CD4-positive, alpha-beta T cell treated with Interleukin-15 for 4 hours (primary cell): ENCODE data around the gene SUGCT.
"Not testable (repeated sequence)": the region's sequence is repeated elsewhere in the genome, so short reads cannot be mapped to it uniquely, and the experiment has no call there.

Source experiments
- DNase-seq: peaks from one replicate; pipeline ENCODE4 v3.0.0-alpha.2; 2020; ENCODE audit warnings: low spot score

The SUGCT gene

GRCh38 chr7:40200791-40201190, 66.0 kb downstream of the SUGCT start:
- no peak for DNase-seq

DNA sequence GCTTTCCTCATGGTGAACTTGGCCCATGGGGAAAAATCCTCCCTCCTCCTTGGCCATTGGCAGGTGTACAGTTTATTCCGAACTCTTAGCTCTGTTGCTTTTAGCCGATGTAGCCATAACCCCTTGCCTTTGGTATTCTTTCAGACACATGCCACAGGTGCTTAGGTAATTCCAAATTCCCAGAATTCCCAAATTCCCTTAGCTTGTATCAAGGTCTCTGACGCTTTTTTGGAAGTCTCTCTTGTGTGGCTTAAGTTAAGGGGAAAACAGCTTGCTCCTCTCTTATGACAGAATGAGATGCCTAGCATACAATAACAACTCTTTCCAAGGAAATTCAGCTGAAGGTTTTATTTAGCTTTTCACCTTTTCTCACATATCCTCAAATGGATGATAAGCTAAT, 68.0 kb downstream of the SUGCT start:
- DNase-seq = no peak

DNA sequence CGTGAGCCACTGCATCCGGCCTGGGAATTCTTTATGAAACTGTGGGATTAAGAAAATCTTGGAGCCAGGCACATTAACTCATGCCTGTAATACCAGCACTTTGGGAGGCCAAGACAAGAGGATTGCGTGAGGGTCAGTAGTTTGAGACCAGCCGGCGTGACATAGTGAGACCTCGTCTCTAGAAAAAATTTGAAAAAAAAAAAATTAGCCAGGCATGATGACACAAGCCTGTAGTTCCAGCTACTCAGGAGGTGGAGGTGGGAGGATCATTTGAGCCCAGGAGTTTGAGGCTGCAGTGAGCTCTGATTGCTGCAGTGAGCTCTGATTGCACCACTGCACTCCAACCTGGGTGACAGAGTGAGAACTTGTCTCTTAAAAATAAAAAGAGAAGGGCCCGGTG, 69.8 kb downstream of the SUGCT start:
- DNase-seq = no peak

DNA sequence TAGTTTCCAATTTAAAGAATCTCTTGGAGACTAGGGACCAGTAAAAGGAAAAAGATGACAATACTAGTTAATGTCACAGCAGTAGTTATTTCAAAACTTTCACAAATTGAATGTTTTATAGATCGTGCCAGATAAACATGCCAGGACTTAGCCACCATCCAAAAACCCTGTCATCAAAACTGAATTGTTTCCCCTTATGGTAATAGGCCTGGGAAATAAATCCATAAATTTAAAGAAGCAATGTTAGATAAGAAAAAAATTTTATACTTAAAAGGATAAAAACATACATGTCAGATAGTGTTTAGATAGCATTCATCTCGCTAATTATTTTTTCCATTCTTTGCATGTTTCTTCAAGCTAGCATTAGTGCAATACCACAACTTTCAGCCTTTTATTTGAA, 71.2 kb downstream of the SUGCT start:
- DNase-seq = no peak

DNA sequence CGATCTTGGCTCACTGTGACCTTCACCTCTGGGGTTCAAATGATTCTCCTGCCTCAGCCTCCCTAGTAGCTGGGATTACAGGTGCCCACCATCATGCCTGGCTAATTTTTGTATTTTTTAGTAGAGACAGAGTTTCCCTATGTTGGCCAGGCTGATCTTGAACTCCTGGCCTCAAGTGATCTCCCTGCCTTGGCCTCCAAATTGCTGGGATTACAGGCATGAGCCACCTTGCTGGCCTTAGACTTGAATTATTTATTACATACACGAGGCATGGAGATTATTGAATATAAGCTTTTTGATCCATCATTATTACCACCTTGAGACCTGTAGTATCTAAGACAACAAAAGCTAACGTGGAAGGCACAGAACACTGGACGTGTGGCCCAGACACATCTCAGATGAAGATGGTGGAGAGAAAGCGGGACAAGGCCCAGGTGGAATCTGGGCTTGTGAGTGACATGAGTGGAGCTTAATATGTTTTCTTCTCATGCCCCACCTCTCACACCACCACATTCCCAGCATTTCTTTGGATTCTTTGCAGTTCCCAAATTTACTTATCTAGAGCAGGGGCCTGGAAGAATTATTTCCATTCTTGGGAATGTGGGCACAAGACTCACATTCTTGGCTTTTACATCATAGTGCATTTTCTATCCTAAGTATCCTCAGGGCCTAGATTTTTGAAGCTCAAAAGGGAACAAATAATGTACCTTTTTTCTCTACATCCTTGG, 76.6 kb downstream of the SUGCT start:
- no peak for DNase-seq

DNA sequence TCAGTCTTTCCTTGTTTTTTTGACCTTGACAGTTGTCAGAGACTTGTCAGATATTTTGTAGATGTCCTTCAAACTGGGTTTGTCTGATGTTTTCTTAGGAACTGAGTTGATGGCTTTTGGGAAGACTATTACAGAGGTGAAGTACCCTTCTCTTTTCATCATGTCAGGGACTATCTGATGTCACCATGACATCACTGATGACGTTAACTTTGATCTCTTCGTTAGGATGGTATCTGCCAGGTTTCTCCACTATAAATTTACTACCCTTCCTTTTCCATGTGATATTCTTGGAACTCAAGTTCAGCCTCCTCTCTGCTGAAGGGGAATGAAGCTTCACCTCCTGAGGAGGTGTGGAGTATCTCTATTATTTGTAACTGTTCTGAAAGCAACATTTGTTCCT, 78.5 kb downstream of the SUGCT start:
- no peak for DNase-seq

DNA sequence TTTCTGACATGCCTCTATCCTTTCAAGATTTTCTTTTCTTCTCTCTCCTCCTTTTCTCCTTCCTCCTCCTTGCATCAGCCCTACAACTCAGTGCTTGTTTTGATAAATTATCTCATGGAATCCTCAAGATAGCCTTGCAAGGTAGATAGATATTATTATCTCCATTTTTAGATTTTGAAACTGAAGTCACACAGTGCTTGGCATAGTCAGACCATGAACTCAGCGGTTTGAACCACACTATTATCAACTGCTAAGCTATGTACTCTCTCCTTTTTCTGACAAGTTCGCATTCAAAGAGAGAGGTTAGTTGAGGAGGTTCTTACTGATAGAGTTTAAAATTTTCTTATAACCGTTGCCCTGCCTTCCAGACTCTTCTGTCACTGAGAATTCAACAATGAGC, 79.1 kb downstream of the SUGCT start:
- DNase-seq = no peak

GRCh38 chr7:40218612-40219011, 83.8 kb downstream of the SUGCT start:
- DNase-seq = not testable (repeated sequence)

DNA sequence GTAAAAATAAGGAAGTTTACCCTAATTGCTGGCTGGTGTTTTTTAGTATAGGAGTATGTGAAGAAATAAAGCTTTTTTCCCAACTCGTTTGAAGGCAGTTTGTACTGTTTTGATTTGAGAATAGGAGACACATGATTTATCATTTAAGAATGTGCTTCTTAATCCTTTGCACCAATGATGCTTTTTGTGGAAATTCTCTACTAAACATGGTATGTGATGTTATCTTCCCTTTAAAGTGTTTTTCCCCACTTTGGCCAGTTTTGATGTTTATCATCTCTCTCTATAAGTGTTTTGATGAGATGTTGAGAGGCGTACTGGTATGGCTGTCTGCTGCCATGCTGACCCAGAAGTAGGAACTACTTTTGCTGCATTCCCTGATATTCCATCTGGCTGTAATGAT, 85.1 kb downstream of the SUGCT start:
- DNase-seq = no peak

DNA sequence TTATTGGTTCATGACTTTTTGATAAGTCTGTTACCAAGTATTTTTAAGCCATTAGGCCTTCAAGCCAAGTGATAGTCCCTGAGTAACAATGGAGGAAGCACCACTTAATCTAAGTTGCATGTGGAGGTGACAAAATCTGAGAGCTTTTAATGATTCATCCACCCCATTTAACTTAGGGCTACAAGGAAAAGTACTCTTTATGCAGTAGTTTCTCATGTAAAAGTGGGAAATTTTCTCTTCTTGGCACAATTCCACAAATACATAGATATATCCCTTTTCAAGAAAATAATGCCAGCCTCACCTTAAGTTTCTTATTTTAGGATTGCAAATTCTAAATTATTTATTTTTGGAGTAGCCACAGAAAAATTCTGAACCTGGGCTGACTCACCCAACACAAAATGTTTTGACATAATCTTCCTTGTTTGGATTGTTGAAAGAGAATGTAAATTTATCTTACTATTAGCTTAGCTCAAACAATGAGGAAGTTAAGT, 85.7 kb downstream of the SUGCT start:
- no peak for DNase-seq

- DNase-seq = no peak
These were observed 87.0 kb downstream of the SUGCT start for GRCh38 chr7:40221836-40222235.

- DNase-seq = no peak
These were observed 88.8 kb downstream of the SUGCT start for GRCh38 chr7:40223451-40224127.

GRCh38 chr7:40230101-40230500, 95.3 kb downstream of the SUGCT start:
- no peak for DNase-seq

DNA sequence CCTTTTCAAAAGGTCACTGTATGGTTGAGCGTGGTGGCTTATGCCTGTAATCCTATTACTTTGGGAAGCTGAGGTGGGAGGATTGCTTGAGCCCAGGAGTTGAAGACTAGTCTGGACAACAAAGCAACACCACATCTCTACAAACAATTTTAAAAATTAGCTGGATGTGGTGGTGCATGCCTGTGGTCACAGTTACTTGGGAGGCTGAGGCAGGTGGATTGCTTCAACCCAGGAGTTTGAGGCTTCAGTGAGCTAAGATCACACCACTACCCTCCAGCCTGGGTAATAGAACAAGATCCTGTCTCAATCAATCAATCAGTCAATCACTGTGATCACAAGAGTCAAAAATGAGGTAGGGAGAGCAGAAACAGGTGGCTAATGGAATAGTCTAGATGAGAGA, 97.0 kb downstream of the SUGCT start:
- DNase-seq = no peak

DNA sequence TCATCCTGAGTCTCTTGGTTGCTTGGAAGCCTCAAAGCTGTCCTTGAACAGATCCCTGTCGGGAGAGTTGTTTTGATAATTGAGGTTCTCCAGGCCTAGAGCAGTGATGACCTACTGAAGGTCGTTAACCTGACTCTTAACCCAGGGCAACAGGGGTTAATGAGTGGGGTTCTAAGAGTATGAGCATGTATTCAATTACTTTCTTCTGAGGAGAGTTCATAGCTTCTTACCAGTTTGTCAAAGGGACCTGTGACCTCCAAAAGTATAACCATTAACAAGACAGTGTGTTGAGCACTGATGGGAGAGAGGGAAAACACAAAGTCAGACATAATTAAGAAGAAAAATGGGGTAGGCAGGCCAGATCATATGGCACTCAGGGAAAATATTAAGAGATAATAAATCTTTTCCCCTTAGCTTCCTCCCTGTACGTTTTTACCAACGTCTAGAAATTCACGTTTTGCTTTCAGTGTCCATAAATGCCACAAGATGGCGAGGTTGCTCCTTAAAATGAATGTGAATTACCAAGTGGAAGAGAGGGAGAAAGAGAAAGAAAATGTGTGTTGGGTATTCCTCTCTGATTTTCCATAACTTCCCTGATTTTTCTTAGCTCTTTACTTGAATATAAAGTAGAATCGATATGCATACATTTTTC, 97.6 kb downstream of the SUGCT start:
- no peak for DNase-seq

- no peak for DNase-seq
These were observed 99.2 kb downstream of the SUGCT start for GRCh38 chr7:40234046-40234445.

DNA sequence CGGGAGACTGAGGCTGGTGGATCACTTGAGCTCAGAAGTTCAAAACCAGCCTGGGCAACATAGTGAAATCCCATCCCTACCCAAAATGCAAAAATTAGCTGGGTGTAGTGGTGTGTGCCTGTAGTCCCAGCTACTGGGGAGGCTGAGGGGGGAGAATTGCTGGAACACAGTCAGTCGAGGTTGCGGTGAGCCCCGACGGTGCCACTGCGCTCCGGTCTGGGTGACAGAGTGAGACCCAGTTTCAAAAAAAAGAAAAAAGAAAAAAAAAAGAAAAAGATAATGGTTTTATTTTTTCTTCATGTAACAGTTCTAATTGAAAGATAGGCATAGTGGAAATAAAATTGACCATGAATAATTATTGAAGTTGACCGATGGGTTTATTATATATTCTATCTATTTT, 99.9 kb downstream of the SUGCT start:
- no peak for DNase-seq

DNA sequence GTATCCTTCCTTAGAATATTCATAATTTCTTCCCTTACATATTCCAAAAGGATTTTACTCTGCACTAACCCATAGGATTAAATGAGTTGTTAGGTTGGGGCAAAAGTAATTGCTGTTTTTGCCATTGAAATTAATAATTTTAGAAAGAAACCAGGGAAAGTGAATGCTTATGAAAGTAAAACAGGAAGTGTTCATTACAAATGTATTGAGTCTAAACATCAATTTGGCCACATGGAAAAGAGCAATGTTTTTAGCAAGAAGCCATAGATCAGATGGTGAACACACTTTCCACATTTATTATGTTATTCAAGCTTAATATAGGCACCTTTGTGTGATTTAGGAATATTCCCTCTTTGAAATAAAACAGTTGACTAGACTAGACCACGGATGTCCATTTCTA, 102.9 kb downstream of the SUGCT start:
- DNase-seq = no peak

GRCh38 chr7:40239755-40240303, 105.0 kb downstream of the SUGCT start:
- DNase-seq = no peak

GRCh38 chr7:40243076-40243475, 108.3 kb downstream of the SUGCT start:
- no peak for DNase-seq

- DNase-seq = no peak
These were observed 109.4 kb downstream of the SUGCT start for GRCh38 chr7:40244226-40244625.

DNA sequence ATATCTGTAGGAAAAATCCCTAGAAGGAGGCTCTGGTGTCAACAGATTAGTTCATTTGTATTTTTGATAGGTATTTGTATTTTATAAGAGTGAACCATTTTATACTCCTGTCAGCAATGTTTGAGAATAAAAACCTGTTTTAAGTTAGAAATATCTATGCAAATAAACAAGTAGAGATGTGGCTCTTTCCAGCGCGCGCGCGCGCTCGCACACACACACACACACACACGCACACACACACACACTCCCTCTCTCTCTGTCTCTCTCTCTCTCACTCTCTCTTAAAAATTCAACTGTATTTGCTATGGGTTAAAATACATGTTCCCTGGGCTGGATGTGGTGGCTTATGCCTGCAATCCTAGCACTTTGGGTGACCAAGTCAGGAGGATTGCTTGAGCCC, 113.9 kb downstream of the SUGCT start:
- no peak for DNase-seq

- not testable (repeated sequence) for DNase-seq
These were observed 118.6 kb downstream of the SUGCT start for GRCh38 chr7:40253444-40253843.
